GM19035 (cell line): ENCODE results near the gene BHMT2.

Source experiments
- ATAC-seq: cut with Tn5 transposase; IDR thresholded peaks from one replicate; pipeline ENCODE4 v1.9.1; 2021; ENCODE audit not compliant: unreplicated experiment

The BHMT2 gene

GRCh38 chr5:79112703-79113058, 43.1 kb downstream of the BHMT2 start:
- ATAC-seq, result no peak

GRCh38 chr5:79119486-79119885, 49.9 kb downstream of the BHMT2 start:
- ATAC-seq, result no peak

GRCh38 chr5:79120221-79120620, 50.7 kb downstream of the BHMT2 start:
- ATAC-seq, result no peak

- ATAC-seq, result no peak
These were observed 53.4 kb downstream of the BHMT2 start for GRCh38 chr5:79122973-79123372.

GRCh38 chr5:79124607-79125006, 55.0 kb downstream of the BHMT2 start:
- ATAC-seq, result no peak

GRCh38 chr5:79130781-79131180, 61.2 kb downstream of the BHMT2 start:
- no peak for ATAC-seq

GRCh38 chr5:79133121-79133656, 63.6 kb downstream of the BHMT2 start:
- no peak for ATAC-seq

- ATAC-seq, result no peak
These were observed 64.3 kb downstream of the BHMT2 start for GRCh38 chr5:79133657-79134451.

GRCh38 chr5:79135790-79136553, 66.4 kb downstream of the BHMT2 start:
- no peak for ATAC-seq

GRCh38 chr5:79136618-79137017, 67.1 kb downstream of the BHMT2 start:
- no peak for ATAC-seq
